Limb (tissue), 2 donors: ENCODE results near the gene CCDC85B.
A peak's percentile ranks its signal among the peaks of the same experiment; 100 is the strongest.

Experiments used
- DNase-seq, 2 donors: peaks; one replicate each; pipeline ENCODE4 v3.0.0-alpha.2; 2016; ENCODE audit errors: extremely low spot score in 2 of 2

The CCDC85B gene

DNA sequence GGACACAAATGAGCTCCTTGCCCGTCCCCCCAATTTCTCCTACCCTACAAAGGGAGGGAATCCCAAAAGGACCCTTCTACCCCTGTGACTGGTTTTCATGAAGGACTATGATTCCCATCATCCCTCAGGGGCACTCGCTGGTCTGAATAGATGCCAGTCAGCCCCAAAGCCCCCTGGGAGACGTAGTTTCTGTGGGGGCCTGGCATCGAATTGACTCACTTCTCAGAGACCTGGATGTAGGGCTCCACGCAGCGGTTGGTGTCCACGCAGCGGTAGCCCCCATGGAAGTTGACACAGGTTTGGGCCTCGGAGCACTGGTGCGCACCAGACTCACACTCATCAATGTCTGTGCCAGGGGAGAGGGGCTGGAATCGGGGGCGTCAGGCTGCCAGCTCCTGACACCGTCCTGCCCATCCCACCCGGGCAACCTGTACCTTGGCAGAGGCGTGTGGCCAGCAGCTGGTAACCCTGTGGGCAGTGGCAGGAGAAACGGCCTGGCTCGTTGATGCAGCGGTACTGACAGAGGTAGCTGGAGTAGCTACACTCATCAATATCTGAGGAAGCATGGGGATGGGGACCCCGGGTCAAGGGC, 22.3 kb upstream of the CCDC85B start:
- peak in 1 of 2 donors; percentile 51 for DNase-seq

DNA sequence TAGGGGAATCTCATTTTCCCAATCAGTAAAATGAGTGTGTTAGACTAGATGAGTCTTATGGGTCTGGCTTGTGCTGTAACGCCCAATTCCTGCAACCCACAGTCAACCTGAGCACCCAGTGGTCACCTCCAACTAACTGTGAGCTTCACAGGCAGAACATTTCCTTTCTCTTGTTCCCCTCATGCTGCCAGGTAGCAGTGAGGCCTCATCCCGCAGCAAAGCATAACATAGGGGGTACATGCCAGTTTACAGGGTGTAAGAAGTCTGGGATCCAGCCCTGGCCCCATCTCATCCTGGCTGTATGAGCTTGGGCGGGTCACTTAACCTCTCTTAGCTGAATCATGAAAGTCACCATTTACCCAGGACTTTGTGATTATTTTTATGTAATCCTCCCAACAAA, 21.6 kb upstream of the CCDC85B start:
- DNase-seq = no peak

DNA sequence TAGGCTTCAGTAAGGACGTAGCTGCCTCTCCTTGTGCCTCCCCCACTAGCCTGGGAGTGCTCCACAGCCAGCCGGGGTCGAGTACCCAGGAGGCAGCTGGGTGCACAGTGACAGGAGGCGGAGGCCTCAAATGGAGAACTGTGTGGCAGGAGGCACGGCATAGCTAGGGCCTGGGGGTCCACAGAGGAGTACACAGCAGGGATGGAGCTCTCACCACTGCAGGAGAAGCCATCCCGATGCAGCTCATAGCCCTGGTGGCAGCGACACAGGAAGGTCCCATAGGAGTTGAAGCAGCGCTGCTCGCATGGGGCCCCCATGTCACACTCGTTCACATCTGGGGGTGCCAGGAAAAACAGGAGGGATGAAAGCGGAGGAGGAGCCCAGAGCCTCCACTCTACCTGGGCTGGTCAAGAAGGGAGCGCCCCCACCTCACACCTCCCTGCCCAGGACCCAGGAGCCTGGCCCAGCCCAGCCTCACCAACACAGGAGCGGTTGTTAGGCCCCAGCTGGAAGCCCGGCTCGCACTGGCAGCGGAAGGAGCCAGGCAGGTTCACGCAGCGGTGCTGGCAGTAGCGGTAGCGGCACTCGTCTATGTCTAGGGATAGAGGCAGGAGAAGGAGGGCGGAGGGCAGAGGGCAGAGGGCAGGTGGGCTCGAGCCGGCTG, 20.7 kb upstream of the CCDC85B start:
- no peak for DNase-seq

DNA sequence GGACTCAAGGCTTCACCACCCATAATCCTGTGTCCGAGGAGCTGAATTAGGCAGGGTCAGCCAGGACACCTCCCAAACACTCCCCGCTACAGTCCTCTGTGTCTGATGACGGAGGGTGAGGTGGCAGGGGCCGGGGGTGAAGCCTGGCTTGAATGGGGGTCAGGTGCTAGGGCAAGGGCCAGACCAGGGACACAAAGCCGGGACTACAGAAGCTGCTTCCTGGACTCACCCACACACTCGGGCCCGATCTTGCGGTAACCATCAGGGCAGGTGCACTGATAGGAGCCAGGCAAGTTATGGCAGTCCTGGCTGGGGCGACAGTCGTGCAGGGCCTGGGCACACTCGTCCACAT, 20.2 kb upstream of the CCDC85B start:
- no peak for DNase-seq

DNA sequence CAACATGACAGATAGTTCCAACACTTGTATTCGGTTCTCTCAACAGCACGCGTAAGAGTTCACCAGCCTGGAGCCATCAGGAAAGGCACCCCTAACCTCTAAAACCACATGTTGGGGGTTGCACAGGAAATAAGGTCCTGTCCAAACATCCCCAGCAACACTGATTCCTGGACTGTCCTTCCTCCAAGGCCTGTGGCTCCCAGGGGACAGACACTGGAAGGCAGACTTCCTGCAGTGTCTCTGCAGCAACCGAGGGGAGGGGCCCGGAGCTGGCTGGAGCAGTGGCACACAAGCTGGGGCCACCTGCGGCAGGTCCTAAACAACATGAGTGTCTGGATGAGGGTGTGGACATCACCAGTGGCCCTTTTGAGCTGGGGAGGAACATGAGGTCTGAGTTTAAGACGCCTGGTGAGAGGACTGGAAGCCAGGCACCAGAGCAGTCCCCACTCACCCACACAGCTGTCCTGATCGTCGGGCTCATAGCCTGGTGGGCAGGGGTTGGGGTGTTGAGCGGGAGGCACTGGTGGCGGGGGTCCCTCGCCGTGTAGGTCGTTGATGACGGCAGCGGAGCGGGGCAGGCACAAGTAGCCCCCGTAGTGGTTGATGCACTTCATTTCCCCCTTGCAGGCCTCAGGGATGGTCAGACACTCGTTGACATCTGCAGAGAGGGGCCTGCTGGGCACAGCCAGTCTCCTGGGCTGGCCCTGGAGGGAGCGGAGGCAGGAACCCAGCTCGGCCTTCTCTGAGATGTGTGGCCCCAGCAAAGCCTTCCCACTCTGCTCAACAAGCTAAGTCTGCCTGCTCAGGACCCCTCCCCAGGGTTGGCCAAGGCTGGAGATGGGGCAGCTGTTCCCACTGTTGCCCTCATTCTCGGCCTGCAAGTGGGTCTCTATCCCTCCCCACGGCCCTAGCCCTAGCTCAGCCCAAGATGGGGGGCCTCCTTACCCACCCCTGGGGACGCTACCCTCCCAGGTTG, 19.5 kb upstream of the CCDC85B start:
- no peak for DNase-seq

DNA sequence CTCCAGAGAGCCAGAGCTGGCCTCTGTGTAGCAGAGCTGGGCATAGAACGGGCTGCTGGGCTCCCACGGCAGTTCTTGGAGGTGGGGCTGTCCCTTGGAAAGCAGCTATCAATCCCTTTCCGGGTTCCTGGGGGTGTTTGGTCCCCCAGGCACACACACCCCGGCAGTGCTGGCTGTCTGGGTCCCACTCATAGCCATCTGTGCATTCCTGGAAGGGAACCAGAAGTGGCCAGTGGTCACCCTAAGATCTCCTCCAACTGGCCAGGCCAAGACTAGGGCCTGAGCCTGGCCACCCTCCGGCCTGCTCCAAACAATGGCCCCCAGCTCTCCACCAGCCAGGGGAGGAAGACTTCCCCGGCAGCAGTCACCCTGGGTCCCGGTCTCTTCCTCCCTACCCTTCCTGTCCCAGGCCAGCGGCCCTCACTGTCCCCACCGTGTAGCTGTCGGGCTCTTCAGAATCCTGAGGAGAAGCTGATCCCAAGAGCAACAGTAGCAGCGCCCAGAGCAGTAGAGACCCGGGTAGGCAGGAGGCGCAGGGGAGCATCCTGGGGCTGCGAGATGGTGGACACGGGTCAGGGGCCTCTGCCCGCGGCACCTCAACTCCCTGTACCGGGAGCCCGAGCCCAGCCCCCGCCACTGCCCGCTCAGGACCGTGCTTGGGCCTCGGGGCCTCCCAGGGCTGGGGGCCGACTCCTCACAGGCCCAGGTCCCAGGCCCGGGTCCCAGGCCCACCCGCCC, 18.5 kb upstream of the CCDC85B start:
- no peak for DNase-seq

DNA sequence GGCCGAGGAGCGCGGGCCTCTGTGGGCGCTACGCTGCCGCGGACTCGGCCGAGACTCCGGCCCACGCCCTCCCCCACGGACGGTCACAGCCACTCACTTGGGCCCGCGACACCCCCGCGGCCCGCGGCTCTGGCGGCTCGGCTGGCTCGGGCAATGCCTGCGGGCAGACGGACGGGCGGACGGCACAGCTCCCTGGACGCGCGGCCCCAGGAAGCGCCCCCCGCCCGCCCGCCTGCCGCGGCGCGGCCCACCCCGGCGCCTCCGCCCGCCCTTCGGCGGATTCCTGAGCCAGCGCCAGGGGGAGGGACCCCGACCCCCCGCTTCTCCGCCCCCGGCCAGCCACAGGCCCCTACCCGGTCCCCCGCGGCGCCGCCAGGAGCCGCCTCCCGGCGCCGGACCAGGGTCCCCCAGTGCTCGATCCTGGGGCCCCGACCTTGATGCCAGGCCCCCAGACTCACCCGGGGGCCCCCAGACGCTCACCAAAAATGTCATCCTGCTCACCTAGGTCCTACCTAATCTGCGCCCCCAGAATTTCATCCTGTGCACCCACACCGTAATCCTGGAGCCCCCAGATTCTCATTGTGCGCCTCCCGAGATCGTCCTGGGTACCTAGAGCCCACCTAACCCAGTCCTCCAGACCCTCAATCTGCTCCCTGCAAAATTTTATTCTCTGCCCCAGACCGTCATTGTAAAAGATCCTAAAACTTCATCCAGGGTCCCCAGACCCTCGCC, 17.7 kb upstream of the CCDC85B start, which contains the start of gene EFEMP2:
Gene EFEMP2 (minus strand): TSS at position 215 of the 732 bp plus-strand sequence. CDS start 446 bp downstream, outside the sequence.
- peak; percentile 38 to 83 for DNase-seq

DNA sequence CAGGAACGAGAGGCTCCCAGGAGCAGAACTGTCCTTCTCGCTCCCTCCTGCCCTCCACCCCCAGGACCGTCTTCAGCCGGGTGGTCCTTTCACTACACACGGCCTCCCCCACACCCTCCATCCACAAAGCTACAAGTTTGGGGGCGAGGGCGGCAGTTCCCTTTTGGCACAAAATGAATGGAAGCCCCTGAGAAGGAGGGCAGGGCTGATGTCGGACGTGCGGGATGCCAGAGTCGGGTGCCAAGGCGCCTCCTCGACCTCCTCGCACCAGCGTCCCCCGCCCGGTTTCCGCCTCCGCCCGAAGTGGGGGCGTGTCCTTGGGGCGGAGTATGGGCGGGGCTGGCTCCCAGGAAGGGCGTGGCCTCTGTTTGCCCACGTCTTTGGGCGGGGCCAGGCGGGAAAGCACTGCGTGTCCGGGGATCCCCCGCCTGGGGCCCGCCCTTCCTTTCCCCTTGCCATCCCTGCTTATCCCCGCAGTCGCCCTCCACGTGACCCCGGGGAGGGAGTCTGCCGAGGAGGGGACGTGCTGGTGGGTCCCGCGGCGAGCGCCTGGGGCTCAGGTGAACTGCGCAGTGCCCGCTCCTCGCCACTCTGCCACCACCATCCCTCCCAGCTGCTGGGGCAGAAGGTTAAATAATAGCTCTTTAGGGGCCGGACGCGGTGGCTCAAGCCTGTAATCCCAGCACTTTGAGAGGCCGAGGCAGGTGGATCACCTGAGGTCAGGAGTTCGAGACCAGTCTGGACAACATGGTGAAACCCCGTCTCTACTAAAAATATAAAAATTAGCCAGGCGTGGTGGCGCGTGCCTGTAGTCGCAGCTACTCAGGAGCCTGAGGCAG, 16.9 kb upstream of the CCDC85B start:
- DNase-seq = peak; percentile 89 to 96

DNA sequence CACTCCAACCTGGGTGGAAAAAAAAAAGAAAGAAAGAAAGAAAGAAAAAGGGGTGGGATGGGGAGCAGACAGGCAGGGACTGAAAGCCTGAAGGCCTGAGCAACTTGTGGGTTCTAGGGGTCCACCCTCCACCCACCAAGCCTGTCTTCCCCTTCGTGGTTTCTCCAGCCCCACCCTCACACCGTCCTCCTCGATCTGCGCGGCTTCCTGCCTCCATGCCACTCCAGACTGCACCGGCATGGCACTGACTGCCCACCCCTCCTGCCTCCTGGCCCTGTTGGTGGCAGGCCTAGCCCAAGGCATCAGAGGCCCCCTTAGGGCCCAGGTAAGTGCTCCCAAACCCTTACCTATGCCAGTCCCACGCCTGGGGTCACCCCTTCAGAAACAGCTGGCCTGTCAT, 10.9 kb upstream of the CCDC85B start, which contains the start of gene CTSW:
Gene CTSW (plus strand): TSS at position 221 of the 400 bp plus-strand sequence. CDS start 18 bp downstream, at position 239.
- DNase-seq = no peak

DNA sequence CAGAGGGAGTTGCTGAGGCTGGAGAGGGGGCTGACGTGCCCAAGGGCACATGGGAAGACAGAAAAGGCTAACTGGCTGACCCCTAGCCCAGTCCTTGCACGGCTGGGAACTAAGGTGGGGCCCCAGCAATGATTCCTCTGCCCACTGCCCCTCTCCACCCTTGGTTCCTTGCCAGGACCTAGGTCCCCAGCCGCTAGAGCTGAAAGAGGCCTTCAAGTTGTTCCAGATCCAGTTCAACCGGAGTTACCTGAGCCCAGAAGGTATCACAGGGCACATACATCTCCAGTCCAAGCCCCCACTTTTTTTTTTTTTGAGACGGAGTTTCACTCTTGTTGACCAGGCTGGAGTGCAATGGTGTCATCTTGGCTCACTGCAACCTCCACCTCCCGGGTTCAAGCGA, 10.4 kb upstream of the CCDC85B start:
- DNase-seq = no peak

DNA sequence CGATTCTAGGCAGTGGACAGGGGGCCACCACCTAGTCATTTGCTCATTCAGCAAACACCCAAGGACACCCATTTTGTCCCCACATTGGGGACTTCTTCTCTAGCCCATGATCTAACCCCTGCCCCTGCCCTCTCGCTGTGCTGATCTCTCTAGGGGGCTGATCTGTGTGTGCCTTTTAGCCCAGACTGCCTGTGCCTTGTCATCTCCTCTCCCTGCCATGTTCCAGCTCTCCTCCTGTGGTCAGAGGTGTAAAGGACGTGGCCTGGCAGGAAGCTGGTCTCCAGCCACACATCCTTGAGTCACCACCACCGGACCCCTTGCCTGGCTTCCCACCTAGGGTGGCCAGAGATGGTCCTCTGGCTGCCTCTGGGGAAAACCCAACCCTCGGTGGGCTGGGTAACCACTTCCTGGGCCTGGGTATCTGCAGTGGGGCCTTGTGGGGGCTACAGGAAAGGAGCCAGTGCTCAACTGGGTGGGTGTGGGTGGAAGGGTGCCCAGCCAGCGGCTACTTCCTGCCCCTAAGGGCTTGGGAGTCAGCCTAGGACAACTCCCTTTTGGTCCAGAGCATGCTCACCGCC, 9.5 kb upstream of the CCDC85B start:
- no peak for DNase-seq

DNA sequence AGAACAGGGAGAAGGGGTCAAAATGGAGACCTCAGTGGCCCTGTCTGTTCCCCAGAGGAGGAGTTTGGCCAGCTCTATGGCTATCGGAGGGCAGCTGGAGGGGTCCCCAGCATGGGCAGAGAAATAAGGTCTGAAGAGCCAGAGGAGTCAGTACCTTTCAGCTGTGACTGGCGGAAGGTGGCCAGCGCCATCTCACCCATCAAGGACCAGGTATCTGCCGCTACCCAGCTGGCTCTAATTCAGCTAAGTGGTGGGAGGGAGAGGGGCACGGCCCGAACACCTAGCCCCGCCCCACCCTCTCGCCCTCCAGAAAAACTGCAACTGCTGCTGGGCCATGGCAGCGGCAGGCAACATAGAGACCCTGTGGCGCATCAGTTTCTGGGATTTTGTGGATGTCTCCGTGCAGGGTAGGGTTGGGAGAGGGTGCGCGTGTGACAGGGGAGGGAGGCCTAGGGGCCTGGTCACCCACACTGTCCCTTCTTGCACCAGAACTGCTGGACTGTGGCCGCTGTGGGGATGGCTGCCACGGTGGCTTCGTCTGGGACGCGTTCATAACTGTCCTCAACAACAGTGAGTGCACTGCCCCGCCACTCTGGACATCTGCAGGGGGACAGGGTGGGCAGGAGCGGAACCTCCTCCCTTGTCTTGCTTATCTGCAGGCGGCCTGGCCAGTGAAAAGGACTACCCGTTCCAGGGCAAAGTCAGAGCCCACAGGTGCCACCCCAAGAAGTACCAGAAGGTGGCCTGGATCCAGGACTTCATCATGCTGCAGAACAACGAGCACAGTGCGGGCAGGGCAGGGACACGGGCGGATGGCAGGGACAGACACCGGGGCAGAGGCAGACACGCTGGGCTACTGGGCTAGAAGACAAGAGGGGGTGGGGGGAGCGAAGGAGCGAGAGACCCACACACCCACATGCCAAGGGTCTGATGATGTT, 8.1 kb upstream of the CCDC85B start:
- no peak for DNase-seq

DNA sequence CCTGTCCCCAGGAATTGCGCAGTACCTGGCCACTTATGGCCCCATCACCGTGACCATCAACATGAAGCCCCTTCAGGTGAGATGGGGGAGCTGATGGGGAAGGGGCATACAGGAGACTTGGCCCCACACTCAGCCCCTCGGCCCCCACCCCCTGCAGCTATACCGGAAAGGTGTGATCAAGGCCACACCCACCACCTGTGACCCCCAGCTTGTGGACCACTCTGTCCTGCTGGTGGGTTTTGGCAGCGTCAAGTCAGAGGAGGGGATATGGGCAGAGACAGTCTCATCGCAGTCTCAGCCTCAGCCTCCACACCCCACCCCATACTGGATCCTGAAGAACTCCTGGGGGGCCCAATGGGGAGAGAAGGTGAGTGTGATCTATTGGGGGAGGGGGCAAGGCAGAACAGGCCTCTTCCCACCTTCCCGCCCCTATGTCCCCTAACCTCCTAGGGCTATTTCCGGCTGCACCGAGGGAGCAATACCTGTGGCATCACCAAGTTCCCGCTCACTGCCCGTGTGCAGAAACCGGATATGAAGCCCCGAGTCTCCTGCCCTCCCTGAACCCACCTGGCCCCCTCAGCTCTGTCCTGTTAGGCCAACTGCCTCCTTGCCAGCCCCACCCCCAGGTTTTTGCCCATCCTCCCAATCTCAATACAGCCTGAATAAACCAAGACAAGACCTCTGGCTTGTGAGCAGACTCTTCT, 7.3 kb upstream of the CCDC85B start:
- no peak for DNase-seq

DNA sequence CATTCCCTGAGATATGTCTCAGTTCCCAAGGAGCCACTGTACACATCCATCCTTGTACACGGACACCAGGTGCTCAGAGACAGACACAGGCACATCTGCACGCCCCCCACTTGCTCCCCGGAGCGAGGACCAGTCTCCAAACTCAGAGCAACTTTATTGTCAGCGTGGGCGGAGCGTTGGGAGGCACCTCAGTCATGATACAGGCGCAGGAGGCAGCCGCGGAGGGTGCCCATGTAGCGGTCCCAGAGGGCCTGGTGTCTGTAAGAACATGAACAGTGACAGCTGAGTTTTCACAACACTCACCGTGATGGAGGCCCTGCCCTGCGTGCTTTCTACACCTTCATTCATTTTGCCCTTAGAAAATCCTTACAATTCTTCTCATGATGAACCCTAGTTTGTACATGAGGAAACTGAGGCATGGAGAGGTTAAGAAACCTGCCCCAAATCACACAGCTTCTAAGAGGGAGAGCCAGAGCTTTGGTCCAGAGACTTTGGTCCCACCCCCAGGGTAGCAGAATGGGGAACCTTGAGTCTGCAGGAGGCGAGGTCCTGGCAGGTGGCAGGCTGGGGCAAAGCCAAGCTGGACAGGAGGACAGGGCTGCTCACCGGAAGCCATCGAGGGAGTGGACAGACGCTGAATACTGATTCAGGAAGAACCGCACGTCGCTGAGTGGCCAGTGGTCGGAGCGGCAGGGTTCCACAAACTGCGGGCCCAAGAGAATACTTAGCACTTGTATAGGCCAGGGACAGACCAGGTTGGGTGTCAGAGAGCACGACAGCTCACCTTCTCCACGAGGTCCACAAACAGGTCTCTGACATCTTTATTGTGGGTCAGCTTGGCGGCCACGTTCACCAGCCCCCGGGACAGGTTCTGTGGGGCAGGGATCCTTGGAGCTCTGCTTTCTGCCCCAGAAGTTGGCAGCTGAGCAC, 6.4 kb upstream of the CCDC85B start:
- DNase-seq = no peak

DNA sequence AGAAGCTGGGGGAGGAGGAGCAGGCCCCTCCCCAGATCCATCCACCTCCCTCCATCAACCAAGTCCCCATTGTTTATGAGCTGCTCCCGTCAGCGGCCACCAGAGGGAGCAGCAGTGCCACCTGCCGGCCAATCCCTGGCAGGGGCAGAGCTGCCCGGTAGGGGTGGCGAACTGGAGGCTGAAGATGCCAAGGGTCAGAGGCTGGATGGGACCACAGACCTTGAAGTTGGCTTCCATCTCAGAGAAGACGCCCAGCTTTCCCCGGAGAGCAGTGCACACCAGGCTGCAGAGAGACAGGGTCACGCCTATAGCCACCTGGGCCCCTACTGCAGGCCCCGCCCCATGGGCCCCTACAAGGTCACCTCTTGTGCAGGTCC, 5.8 kb upstream of the CCDC85B start:
- peak; percentile 66 to 83 for DNase-seq

DNA sequence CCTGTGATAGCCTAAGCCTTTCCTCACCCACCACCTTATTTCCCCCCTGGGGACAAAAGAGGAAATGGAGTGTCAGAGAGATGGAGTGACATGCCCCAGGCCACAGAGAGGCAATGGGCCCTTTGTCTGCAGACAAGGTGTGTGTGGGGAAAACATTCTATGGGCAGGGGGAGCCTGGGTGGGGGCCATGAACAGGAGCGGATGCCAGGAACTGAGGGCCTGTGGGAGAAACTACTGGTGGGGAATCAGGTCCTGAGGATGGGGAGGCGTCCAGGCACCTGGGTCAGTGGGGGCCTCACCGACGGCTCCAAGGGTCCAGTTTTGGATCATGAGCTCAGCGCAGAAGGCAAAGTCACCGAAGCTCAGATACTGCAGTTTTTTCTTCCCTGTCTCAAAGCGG, 5.2 kb upstream of the CCDC85B start:
- no peak for DNase-seq
